Measurements from ENCODE around the gene NIN. TPM values are rescaled to one million over a fixed set of nuclear protein-coding genes. Genes with fewer than 3 reads are reported as not detected.
A peak's percentile ranks its signal among the peaks of the same experiment; 100 is the strongest.

NIN gene
- total RNA-seq, 1 donor from 2014 or later = 45.4 TPM

GRCh38 chr14:50744231-50744630, 86.7 kb downstream of the NIN start:
- FAIRE-seq (no peak), DNase-seq (ENCODE audit: low read depth) (no peak)
- H3K27ac ChIP-seq (ENCODE audit: low read depth, low read length) = no peak overlapping the region
- H3K9me3 ChIP-seq (ENCODE audit: insufficient read depth, low read depth, low read length) = no peaks in the 10 kb centered on the region
- H3K36me3 Mint-ChIP-seq (ENCODE audit: low read depth, unreplicated experiment) = peaks cover 10% of the 10 kb centered on the region
- no peaks in the 10 kb centered on the region for H3K27me3 ChIP-seq (ENCODE audit: insufficient read depth, low read length)
- peaks cover 20% of the 10 kb centered on the region for H3K36me3 ChIP-seq (ENCODE audit: insufficient read depth, low read length)
- H3K9ac ChIP-seq (ENCODE audit: low read length) = no peak overlapping the region
- no peak overlapping the region for H3K4me2 ChIP-seq (ENCODE audit: low read length)
- H2AFZ ChIP-seq (ENCODE audit: low read depth, low read length) = no peak overlapping the region
- H3K4me1 Mint-ChIP-seq (ENCODE audit: low read depth, unreplicated experiment) = peaks cover 8% of the 10 kb centered on the region
- no peak overlapping the region for H3K4me3 Mint-ChIP-seq (ENCODE audit: unreplicated experiment)
- H3K4me1 ChIP-seq (ENCODE audit: insufficient read depth, low read length) = no peaks in the 10 kb centered on the region
- no peaks in the 10 kb centered on the region for H3K27me3 Mint-ChIP-seq (ENCODE audit: low read depth, unreplicated experiment)
- H4K20me1 ChIP-seq (ENCODE audit: insufficient read depth, low read length) = no peaks in the 10 kb centered on the region
- no peaks in the 10 kb centered on the region for H3K9me3 Mint-ChIP-seq (ENCODE audit: unreplicated experiment)
- H3K79me2 ChIP-seq (ENCODE audit: insufficient read depth, low read length) = no peaks in the 10 kb centered on the region
- TF ChIP-seq EZH2 (IDR thresholded peaks at IDR 0.05; ENCODE audit: insufficient read depth, low read length) = no peak
- no peak for TF ChIP-seq CTCF (IDR thresholded peaks at IDR 0.05; ENCODE audit: insufficient read depth, low read depth, low read length)
- H3K27ac Mint-ChIP-seq (ENCODE audit: unreplicated experiment) = no peak overlapping the region
- no peak overlapping the region for H3K4me3 ChIP-seq (ENCODE audit: insufficient read depth, low read depth, low read length)

GRCh38 chr14:50741567-50741966, 89.4 kb downstream of the NIN start:
- H3K27ac Mint-ChIP-seq (ENCODE audit: unreplicated experiment) = peak overlapping the region; percentile 23
- no peak overlapping the region for H3K4me2 ChIP-seq (ENCODE audit: low read length)
- no peak overlapping the region for H3K4me3 Mint-ChIP-seq (ENCODE audit: unreplicated experiment)
- H3K9me3 Mint-ChIP-seq (ENCODE audit: unreplicated experiment) = no peaks in the 10 kb centered on the region
- DNase-seq (ENCODE audit: low read depth) (peak; percentile 44), FAIRE-seq (no peak)
- no peak overlapping the region for H3K4me3 ChIP-seq (ENCODE audit: insufficient read depth, low read depth, low read length)
- no peaks in the 10 kb centered on the region for H3K27me3 Mint-ChIP-seq (ENCODE audit: low read depth, unreplicated experiment)
- H3K27ac ChIP-seq (ENCODE audit: low read depth, low read length) = no peak overlapping the region
- H3K79me2 ChIP-seq (ENCODE audit: insufficient read depth, low read length) = no peaks in the 10 kb centered on the region
- H3K36me3 Mint-ChIP-seq (ENCODE audit: low read depth, unreplicated experiment) = peaks cover 8% of the 10 kb centered on the region
- no peaks in the 10 kb centered on the region for H3K9me3 ChIP-seq (ENCODE audit: insufficient read depth, low read depth, low read length)
- peaks cover 8% of the 10 kb centered on the region for H3K4me1 Mint-ChIP-seq (ENCODE audit: low read depth, unreplicated experiment)
- H3K36me3 ChIP-seq (ENCODE audit: insufficient read depth, low read length) = peaks cover 29% of the 10 kb centered on the region
- TF ChIP-seq EZH2 (IDR thresholded peaks at IDR 0.05; ENCODE audit: insufficient read depth, low read length) (no peak), CTCF (IDR thresholded peaks at IDR 0.05; ENCODE audit: insufficient read depth, low read depth, low read length) (no peak)
- H3K4me1 ChIP-seq (ENCODE audit: insufficient read depth, low read length) = no peaks in the 10 kb centered on the region
- no peaks in the 10 kb centered on the region for H3K27me3 ChIP-seq (ENCODE audit: insufficient read depth, low read length)
- no peaks in the 10 kb centered on the region for H4K20me1 ChIP-seq (ENCODE audit: insufficient read depth, low read length)
- no peak overlapping the region for H3K9ac ChIP-seq (ENCODE audit: low read length)
- no peak overlapping the region for H2AFZ ChIP-seq (ENCODE audit: low read depth, low read length)

- Histone ChIP-seq H3K9ac (ENCODE audit: low read length) (no peak overlapping the region), H3K9me3 (ENCODE audit: insufficient read depth, low read depth, low read length) (no peaks in the 10 kb centered on the region), H3K27me3 (ENCODE audit: insufficient read depth, low read length) (no peaks in the 10 kb centered on the region), H4K20me1 (ENCODE audit: insufficient read depth, low read length) (no peaks in the 10 kb centered on the region), H3K79me2 (ENCODE audit: insufficient read depth, low read length) (no peaks in the 10 kb centered on the region), H3K4me1 (ENCODE audit: insufficient read depth, low read length) (no peaks in the 10 kb centered on the region), H3K4me2 (ENCODE audit: low read length) (no peak overlapping the region), H3K27ac (ENCODE audit: low read depth, low read length) (no peak overlapping the region), H2AFZ (ENCODE audit: low read depth, low read length) (no peak overlapping the region), H3K4me3 (ENCODE audit: insufficient read depth, low read depth, low read length) (no peak overlapping the region), H3K36me3 (ENCODE audit: insufficient read depth, low read length) (peaks cover 32% of the 10 kb centered on the region)
- peak overlapping the region; percentile 23 for H3K27ac Mint-ChIP-seq (ENCODE audit: unreplicated experiment)
- TF ChIP-seq CTCF (IDR thresholded peaks at IDR 0.05; ENCODE audit: insufficient read depth, low read depth, low read length) (no peak), EZH2 (IDR thresholded peaks at IDR 0.05; ENCODE audit: insufficient read depth, low read length) (no peak)
- no peak overlapping the region for H3K4me3 Mint-ChIP-seq (ENCODE audit: unreplicated experiment)
- no peaks in the 10 kb centered on the region for H3K9me3 Mint-ChIP-seq (ENCODE audit: unreplicated experiment)
- H3K4me1 Mint-ChIP-seq (ENCODE audit: low read depth, unreplicated experiment) = peaks cover 8% of the 10 kb centered on the region
- H3K27me3 Mint-ChIP-seq (ENCODE audit: low read depth, unreplicated experiment) = no peaks in the 10 kb centered on the region
- peaks cover 8% of the 10 kb centered on the region for H3K36me3 Mint-ChIP-seq (ENCODE audit: low read depth, unreplicated experiment)
- FAIRE-seq (no peak), DNase-seq (ENCODE audit: low read depth) (peak; percentile 18)
Measured at GRCh38 chr14:50740856-50741255, 90.1 kb downstream of the NIN start.

All from astrocyte (in vitro differentiated cells and primary cell).